Suprapubic skin (tissue), 4 donors: Measurements from ENCODE around the gene LPP. TPM values are rescaled to one million over a fixed set of nuclear protein-coding genes. Genes with fewer than 3 reads are reported as not detected.

Experiments
- DNase-seq, 2 donors: peaks; one replicate each; pipeline ENCODE4 v3.0.0-alpha.2; 2019; ENCODE audit warnings: low spot score in 2 of 2
- H3K27ac ChIP-seq: fragments of 200-600 bp; sonication (generic); one replicate; pipeline ENCODE4 v1.5.1; 2019
- H3K27me3 ChIP-seq: fragments of 200-600 bp; sonication (generic); one replicate; pipeline ENCODE4 v1.5.1; 2019
- H3K36me3 ChIP-seq: fragments of 200-600 bp; sonication (generic); one replicate; pipeline ENCODE4 v1.5.1; 2019
- H3K4me1 ChIP-seq: fragments of 200-600 bp; sonication (generic); one replicate; pipeline ENCODE4 v1.5.1; 2019
- H3K4me3 ChIP-seq: fragments of 200-600 bp; sonication (generic); one replicate; pipeline ENCODE4 v1.5.1; 2019; ENCODE audit warnings: mild to moderate bottlenecking
- H3K9me3 ChIP-seq: fragments of 200-600 bp; sonication (generic); one replicate; pipeline ENCODE4 v1.5.1; 2019
- EP300 ChIP-seq: sonication (generic); formaldehyde crosslinking; IDR thresholded peaks from one replicate; pipeline ENCODE4 v1.6.1; 2017; ENCODE audit warnings: antibody characterized with exemption
- POLR2A ChIP-seq, 2 donors: fragments of 450-650 bp; IDR thresholded peaks; one replicate each; pipeline ENCODE4 v1.6.1; 2017; ENCODE audit warnings: antibody characterized with exemption in 2 of 2, mild to moderate bottlenecking in 2 of 2, moderate library complexity in 2 of 2
- POLR2AphosphoS5 ChIP-seq, 3 donors: sonication (generic); formaldehyde crosslinking; IDR thresholded peaks; one replicate each; pipeline ENCODE4 v1.6.1; 2017; ENCODE audit warnings: antibody characterized with exemption in 3 of 3
- WGBS: methylation state at CpG from one replicate; pipeline ENCODE4 v1.1.5; 2018; 5-methylcytosine and 5-hydroxymethylcytosine counted together
- total RNA-seq, 4 donors: library from RNA; depleted of rRNA; stranded (reverse); fragments of >200 nt; gene quantifications; one replicate each; pipeline ENCODE4 v1.1.0, GENCODE V29; 2016
- TF ChIP-seq, protein P1 (sequence below), 2 donors: fragments of 200-600 bp in 1 of 2; fragments of 450-650 bp in 1 of 2; sonication (generic) in 1 of 2; IDR thresholded peaks; one replicate each; pipeline ENCODE4 v1.5.1; 2016 to 2019; ENCODE audit warnings: antibody characterized with exemption in 2 of 2, mild to moderate bottlenecking in 1 of 2, moderate library complexity in 1 of 2

Gene LPP
- total RNA-seq, 4 donors from 2014 or later, result 56.8 to 127 (median 84.2) TPM

DNA sequence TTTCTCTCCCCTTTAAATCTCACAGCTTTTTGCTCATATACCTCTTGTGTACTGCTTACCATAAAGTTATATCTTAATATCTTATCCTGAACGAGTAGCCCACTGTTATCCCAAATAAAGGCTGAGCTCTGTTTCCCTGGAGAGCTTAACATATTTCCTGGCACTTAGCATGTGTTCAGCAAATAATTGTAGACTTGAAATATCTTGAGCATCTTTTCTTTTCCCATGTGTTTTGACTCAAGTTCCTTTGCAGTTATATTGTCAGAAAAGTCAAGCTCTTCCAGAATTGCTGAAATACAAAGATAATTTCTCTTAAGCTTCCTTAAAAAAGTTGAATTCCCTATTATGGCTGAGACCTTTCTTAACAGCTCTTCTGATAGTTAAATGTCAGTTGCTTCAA, 150.5 kb downstream of the LPP start:
- H3K27me3 ChIP-seq, result no peaks in the 10 kb centered on the region
- no peak overlapping the region for H3K27ac ChIP-seq
- H3K36me3 ChIP-seq, result no peaks in the 10 kb centered on the region
- H3K4me3 ChIP-seq, result no peak overlapping the region
- TF ChIP-seq POLR2A (IDR thresholded peaks at IDR 0.05) (no peak), POLR2AphosphoS5 (IDR thresholded peaks at IDR 0.05) (no peak), EP300 (no peak)
- TF ChIP-seq, protein P1, sequence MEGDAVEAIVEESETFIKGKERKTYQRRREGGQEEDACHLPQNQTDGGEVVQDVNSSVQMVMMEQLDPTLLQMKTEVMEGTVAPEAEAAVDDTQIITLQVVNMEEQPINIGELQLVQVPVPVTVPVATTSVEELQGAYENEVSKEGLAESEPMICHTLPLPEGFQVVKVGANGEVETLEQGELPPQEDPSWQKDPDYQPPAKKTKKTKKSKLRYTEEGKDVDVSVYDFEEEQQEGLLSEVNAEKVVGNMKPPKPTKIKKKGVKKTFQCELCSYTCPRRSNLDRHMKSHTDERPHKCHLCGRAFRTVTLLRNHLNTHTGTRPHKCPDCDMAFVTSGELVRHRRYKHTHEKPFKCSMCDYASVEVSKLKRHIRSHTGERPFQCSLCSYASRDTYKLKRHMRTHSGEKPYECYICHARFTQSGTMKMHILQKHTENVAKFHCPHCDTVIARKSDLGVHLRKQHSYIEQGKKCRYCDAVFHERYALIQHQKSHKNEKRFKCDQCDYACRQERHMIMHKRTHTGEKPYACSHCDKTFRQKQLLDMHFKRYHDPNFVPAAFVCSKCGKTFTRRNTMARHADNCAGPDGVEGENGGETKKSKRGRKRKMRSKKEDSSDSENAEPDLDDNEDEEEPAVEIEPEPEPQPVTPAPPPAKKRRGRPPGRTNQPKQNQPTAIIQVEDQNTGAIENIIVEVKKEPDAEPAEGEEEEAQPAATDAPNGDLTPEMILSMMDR (IDR thresholded peaks at IDR 0.05), result no peak
- H3K9me3 ChIP-seq, result no peaks in the 10 kb centered on the region
- 47% methylated on average over 1 of the region's 1 CpG for WGBS
- H3K4me1 ChIP-seq, result peaks cover 5% of the 10 kb centered on the region
- no peak for DNase-seq

DNA sequence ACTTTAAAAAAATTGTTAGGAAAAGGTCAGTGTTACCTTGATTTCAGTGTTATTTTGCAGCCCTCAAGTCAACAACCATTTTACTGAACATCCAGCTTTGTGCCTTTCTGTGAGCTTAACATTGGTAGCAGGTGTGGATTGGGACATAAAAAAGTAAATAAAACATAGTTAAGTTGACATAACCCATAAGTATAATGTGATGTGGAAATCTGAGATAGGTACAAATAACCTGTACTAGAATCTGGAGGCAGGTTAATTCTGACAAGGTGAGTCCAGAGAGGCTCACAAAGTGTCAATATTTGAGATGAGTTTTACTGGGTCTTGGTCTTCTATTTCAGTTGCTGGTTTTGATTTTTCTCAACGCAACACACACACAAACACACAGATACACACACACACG, 151.3 kb downstream of the LPP start:
- Histone ChIP-seq H3K27me3 (no peaks in the 10 kb centered on the region), H3K4me1 (no peaks in the 10 kb centered on the region), H3K36me3 (no peaks in the 10 kb centered on the region), H3K27ac (no peak overlapping the region), H3K9me3 (no peaks in the 10 kb centered on the region), H3K4me3 (no peak overlapping the region)
- TF ChIP-seq POLR2A (IDR thresholded peaks at IDR 0.05) (no peak), POLR2AphosphoS5 (IDR thresholded peaks at IDR 0.05) (no peak)
- TF ChIP-seq, protein P1 (IDR thresholded peaks at IDR 0.05), result no peak
- WGBS, result 91% methylated on average over 2 of the region's 2 CpGs
- DNase-seq, result no peak

DNA sequence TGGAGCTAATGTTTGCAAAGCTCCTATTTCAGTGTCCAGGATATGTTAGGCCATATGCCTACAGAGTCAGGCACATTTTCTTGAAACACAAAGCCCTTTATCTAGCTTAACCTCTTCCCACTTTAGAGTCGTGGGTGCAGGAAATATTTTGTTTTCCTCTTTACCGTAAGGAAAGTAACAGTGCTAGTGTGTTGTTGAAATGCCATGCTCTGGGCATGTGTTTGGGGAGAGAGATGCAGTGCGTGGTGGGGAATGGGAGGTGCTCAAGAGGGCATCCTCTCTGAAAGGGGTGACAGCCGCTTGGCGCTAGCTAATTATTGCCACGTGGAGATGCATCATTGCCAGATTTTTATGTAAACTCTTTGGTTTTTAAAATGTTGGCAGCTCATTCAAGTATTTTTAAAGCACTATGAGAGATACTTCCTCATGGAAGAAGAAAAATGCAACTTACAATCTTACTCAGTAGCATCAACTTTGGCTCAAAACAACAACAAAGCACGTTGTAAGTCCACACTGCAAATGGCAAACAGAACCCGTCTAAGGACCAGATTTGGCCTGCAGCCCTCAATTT, 152.6 kb downstream of the LPP start:
- Histone ChIP-seq H3K9me3 (no peaks in the 10 kb centered on the region), H3K36me3 (no peaks in the 10 kb centered on the region), H3K27me3 (no peaks in the 10 kb centered on the region), H3K4me1 (no peaks in the 10 kb centered on the region), H3K4me3 (no peak overlapping the region), H3K27ac (no peak overlapping the region)
- no peak for DNase-seq
- WGBS, result 47% methylated on average over 8 of the region's 8 CpGs
- TF ChIP-seq POLR2A (IDR thresholded peaks at IDR 0.05) (no peak), EP300 (no peak), POLR2AphosphoS5 (IDR thresholded peaks at IDR 0.05) (no peak)
- TF ChIP-seq, protein P1 (IDR thresholded peaks at IDR 0.05), result no peak

DNA sequence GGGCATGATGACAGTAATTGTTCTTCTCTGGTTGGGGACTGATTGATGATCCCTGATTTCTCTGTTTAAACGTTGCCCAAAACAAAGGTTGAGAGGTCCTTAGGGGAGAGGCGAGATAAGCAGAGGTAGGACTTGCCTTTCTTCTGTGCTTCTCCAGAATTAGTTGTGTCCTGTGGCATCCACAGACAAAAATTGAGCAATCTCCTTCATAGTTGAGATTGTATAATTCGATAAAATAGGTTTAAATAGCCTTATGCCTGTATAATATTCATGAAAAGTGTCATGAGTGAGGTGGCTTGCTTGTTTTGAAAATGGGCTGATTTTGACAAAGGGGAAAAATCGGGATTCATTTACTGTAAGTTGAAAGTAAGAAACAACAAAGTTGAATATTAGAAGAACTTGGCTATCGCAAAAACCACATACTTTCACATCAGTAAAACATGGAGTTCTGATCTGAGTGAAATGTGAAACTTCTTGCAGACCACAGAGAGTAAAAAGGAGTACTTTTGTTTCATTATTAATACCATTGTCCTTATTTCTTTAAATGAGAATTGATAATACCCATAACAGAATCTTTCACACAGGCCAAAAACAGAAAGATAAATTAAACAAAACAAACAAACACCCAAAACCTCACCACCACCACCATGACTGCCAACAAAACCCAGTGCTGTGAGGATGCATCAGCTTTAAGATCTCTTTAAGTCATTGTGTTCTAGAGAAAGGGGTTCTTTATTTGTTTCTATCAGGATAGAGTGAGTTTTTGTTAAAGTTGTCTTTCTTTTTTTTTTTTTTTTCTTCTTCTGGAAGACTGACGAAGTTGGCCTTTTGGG, 155.7 kb downstream of the LPP start:
- no peak overlapping the region for H3K27ac ChIP-seq
- H3K4me1 ChIP-seq, result no peaks in the 10 kb centered on the region
- no peaks in the 10 kb centered on the region for H3K9me3 ChIP-seq
- TF ChIP-seq, protein P1 (IDR thresholded peaks at IDR 0.05), result no peak
- TF ChIP-seq POLR2AphosphoS5 (IDR thresholded peaks at IDR 0.05) (no peak), EP300 (no peak), POLR2A (IDR thresholded peaks at IDR 0.05) (no peak)
- 76% methylated on average over 6 of the region's 6 CpGs for WGBS
- H3K36me3 ChIP-seq, result no peaks in the 10 kb centered on the region
- no peaks in the 10 kb centered on the region for H3K27me3 ChIP-seq
- DNase-seq, result no peak
- no peak overlapping the region for H3K4me3 ChIP-seq

DNA sequence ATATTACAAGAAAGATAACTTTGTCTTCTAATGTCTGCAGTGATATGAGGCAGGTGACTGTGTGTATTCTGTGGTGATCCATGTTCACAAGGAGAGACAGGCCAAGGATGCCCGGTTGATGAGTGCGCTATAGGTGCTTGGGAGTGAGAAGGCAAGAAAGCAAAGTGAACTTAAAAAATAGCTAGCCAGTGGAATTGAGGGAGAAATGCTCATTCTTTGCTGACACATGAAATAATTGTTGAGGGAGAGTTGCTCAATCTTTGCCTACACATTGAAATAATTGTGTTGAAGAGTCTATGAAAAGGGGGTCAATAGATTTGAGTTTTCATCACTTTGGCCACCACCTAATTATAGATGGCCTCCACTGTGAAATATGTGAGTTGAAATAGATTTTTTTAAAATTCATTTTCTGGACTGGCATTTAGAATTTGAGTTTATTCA, 156.3 kb downstream of the LPP start:
- H3K4me1 ChIP-seq, result no peaks in the 10 kb centered on the region
- no peak for DNase-seq
- H3K4me3 ChIP-seq, result no peak overlapping the region
- no peak overlapping the region for H3K27ac ChIP-seq
- H3K27me3 ChIP-seq, result no peaks in the 10 kb centered on the region
- no peaks in the 10 kb centered on the region for H3K36me3 ChIP-seq
- no peaks in the 10 kb centered on the region for H3K9me3 ChIP-seq
- 91% methylated on average over 2 of the region's 2 CpGs for WGBS
- no peak for TF ChIP-seq POLR2A (IDR thresholded peaks at IDR 0.05)
- TF ChIP-seq EP300, result no peak
- TF ChIP-seq, protein P1 (IDR thresholded peaks at IDR 0.05), result no peak
